H1 (cell line): ENCODE measurements around the gene SMOC2. TPM values are rescaled to one million over a fixed set of nuclear protein-coding genes. Genes with fewer than 3 reads are reported as not detected.

Experiments used
- CTCF ChIA-PET: fragments of 300-600 bp; sonication (Branson Sonifier 250); formaldehyde crosslinking; loops from one replicate; lab custom pipeline; 2021; ENCODE audit not compliant: partially characterized antibody; lab: Charles Lee
- POLR2A ChIA-PET: fragments of 300-600 bp; sonication (Branson Sonifier 250); formaldehyde crosslinking; loops from one replicate; lab custom pipeline; 2021; ENCODE audit warnings: inconsistent platforms; ENCODE audit not compliant: partially characterized antibody; lab: Charles Lee
- DNase-seq, 2 experiments: peaks; one replicate each; pipeline versions ENCODE4 v3.0.0 to v3.0.0-alpha.2; 2010 to 2022; ENCODE audit warnings: low spot score in 2 of 2, low read depth in 1 of 2, mixed read lengths in 1 of 2
- FAIRE-seq: peaks from 2 replicates; lab custom pipeline; 2011; peaks lifted over from hg19 to GRCh38; lab: Jason Lieb, UNC
- H2AFZ ChIP-seq: 2 replicates; pipeline ENCODE4 v1.8.1; 2012; ENCODE audit warnings: low read length, inconsistent platforms
- H2AK5ac ChIP-seq: 2 replicates; pipeline ENCODE4 v1.6.1; 2013; ENCODE audit warnings: low read depth, low read length
- H2BK120ac ChIP-seq: replicated peaks from 2 replicates; pipeline ENCODE3; 2013; ENCODE audit warnings: low read depth, low read length, inconsistent platforms
- H2BK12ac ChIP-seq: 2 replicates; pipeline ENCODE4 v1.6.1; 2013; ENCODE audit warnings: low read depth, low read length
- H2BK15ac ChIP-seq: 2 replicates; pipeline ENCODE4 v1.6.1; 2013; ENCODE audit warnings: low read length
- H2BK20ac ChIP-seq: 2 replicates; pipeline ENCODE4 v1.6.1; 2013; ENCODE audit warnings: low read length
- H2BK5ac ChIP-seq: 2 replicates; pipeline ENCODE4 v1.6.1; 2013; ENCODE audit warnings: low read depth, low read length
- H3K14ac ChIP-seq: 2 replicates; pipeline ENCODE4 v1.6.1; 2013; ENCODE audit warnings: inconsistent platforms; ENCODE audit not compliant: insufficient read length
- H3K18ac ChIP-seq: 2 replicates; pipeline ENCODE4 v1.6.1; 2013; ENCODE audit warnings: low read length; ENCODE audit errors: extremely low read depth
- H3K23ac ChIP-seq: 2 replicates; pipeline ENCODE4 v1.6.1; 2013; ENCODE audit warnings: inconsistent platforms; ENCODE audit not compliant: insufficient read length
- H3K23me2 ChIP-seq: 2 replicates; pipeline ENCODE4 v1.6.1; 2013; ENCODE audit warnings: low read depth, low read length
- H3K27ac ChIP-seq: 2 replicates; pipeline ENCODE4 v1.6.1; 2011; ENCODE audit warnings: low read depth, low read length, inconsistent platforms
- H3K27me3 ChIP-seq, 4 experiments: replicated peaks in 1 of 4; 1 replicate in 1 of 4; 2 replicates in 3 of 4; pipeline versions ENCODE4 v1.6.1 to v1.8.1; 2011 to 2013; ENCODE audit warnings: low read length in 3 of 4, mild to moderate bottlenecking in 3 of 4, inconsistent platforms in 2 of 4, mixed read lengths in 2 of 4, moderate library complexity in 1 of 4; ENCODE audit not compliant: control insufficient read depth in 3 of 4, insufficient read depth in 3 of 4; ENCODE audit errors: extremely low read depth in 1 of 4
- H3K36me3 ChIP-seq, 4 experiments: 2 replicates each; pipeline versions ENCODE4 v1.6.1 to v1.8.1; 2011 to 2013; ENCODE audit warnings: mild to moderate bottlenecking in 4 of 4, low read length in 3 of 4, moderate library complexity in 2 of 4, control low read depth in 1 of 4, inconsistent platforms in 1 of 4; ENCODE audit not compliant: insufficient read depth in 4 of 4, control insufficient read depth in 2 of 4
- H3K4ac ChIP-seq: replicated peaks from 2 replicates; pipeline ENCODE3; 2013; ENCODE audit warnings: low read length, low read depth, mixed read lengths, inconsistent platforms; ENCODE audit not compliant: insufficient read length
- H3K4me1 ChIP-seq, 4 experiments: replicated peaks in 1 of 4; 1 replicate in 1 of 4; 2 replicates in 3 of 4; pipeline versions ENCODE4 v1.6.1 to v1.8.1; 2011 to 2013; ENCODE audit warnings: low read length in 3 of 4, inconsistent platforms in 2 of 4, mixed read lengths in 1 of 4; ENCODE audit not compliant: insufficient read depth in 4 of 4, control insufficient read depth in 3 of 4
- H3K4me2 ChIP-seq, 2 experiments: 2 replicates each; pipeline versions ENCODE4 v1.6.1 to v1.8.1; 2011 to 2013; ENCODE audit warnings: low read depth in 2 of 2, low read length in 2 of 2, control low read depth in 1 of 2, inconsistent platforms in 1 of 2, mild to moderate bottlenecking in 1 of 2; ENCODE audit not compliant: insufficient read depth in 1 of 2
- H3K4me3 ChIP-seq, 4 experiments: fragments of 200-600, 300-600 bp in 1 of 4; sonication (generic), shearing (Covaris generic), sonication (Bioruptor Twin) in 1 of 4; 2 replicates each; pipeline versions ENCODE4 v1.5.1 to v1.8.1; 2011 to 2016; ENCODE audit warnings: low read length in 4 of 4, low read depth in 3 of 4, control low read depth in 2 of 4, inconsistent platforms in 2 of 4, mild to moderate bottlenecking in 2 of 4, mixed read lengths in 1 of 4, moderate library complexity in 1 of 4; ENCODE audit not compliant: insufficient read depth in 2 of 4; ENCODE audit errors: extremely low read depth in 1 of 4
- H3K56ac ChIP-seq: replicated peaks from 2 replicates; pipeline ENCODE3; 2013; ENCODE audit warnings: low read depth, mild to moderate bottlenecking, mixed read lengths, low read length, inconsistent platforms; ENCODE audit not compliant: insufficient read length
- H3K79me1 ChIP-seq: 2 replicates; pipeline ENCODE4 v1.6.1; 2013; ENCODE audit warnings: low read depth, low read length, control low read depth
- H3K79me2 ChIP-seq, 2 experiments: 2 replicates each; pipeline versions ENCODE4 v1.6.1 to v1.8.1; 2012 to 2013; ENCODE audit warnings: low read length in 2 of 2, mild to moderate bottlenecking in 2 of 2, inconsistent platforms in 1 of 2; ENCODE audit not compliant: insufficient read depth in 2 of 2, control insufficient read depth in 1 of 2
- H3K9ac ChIP-seq, 4 experiments: replicated peaks in 1 of 4; 1 replicate in 1 of 4; 2 replicates in 3 of 4; pipeline versions ENCODE4 v1.6.1 to v1.8.1; 2011 to 2013; ENCODE audit warnings: low read depth in 3 of 4, low read length in 3 of 4, control low read depth in 2 of 4, mild to moderate bottlenecking in 2 of 4, moderate library complexity in 2 of 4, inconsistent platforms in 1 of 4; ENCODE audit errors: extremely low read depth in 1 of 4
- H3K9me3 ChIP-seq, 2 experiments: 2 replicates each; pipeline versions ENCODE4 v1.6.1 to v1.8.1; 2012 to 2013; ENCODE audit warnings: mild to moderate bottlenecking in 2 of 2, moderate library complexity in 2 of 2, control low read depth in 1 of 2, inconsistent platforms in 1 of 2, low read depth in 1 of 2, low read length in 1 of 2, mixed read lengths in 1 of 2; ENCODE audit not compliant: insufficient read depth in 2 of 2
- H4K20me1 ChIP-seq, 2 experiments: replicated peaks in 1 of 2; 2 replicates each; pipeline versions ENCODE3 to v1.8.1; 2011 to 2013; ENCODE audit warnings: inconsistent platforms in 2 of 2, low read length in 2 of 2, mild to moderate bottlenecking in 1 of 2; ENCODE audit not compliant: insufficient read depth in 2 of 2, control insufficient read depth in 1 of 2
- H4K5ac ChIP-seq: 2 replicates; pipeline ENCODE4 v1.6.1; 2013; ENCODE audit warnings: low read length, low read depth, mixed read lengths, inconsistent platforms; ENCODE audit not compliant: insufficient read length
- H4K8ac ChIP-seq: 2 replicates; pipeline ENCODE4 v1.8.0; 2013; ENCODE audit warnings: mild to moderate bottlenecking, moderate library complexity, low read length, inconsistent platforms; ENCODE audit not compliant: insufficient read depth; ENCODE audit errors: extremely low read depth
- H4K91ac ChIP-seq: replicated peaks from 2 replicates; pipeline ENCODE3; 2013; ENCODE audit warnings: low read length, mixed read lengths, inconsistent platforms; ENCODE audit not compliant: insufficient read length
- ASH2L ChIP-seq: fragments of 200-600, 300-600 bp; sonication (generic); IDR thresholded peaks from one replicate; pipeline ENCODE4 v1.7.1; 2017; ENCODE audit warnings: low read length
- ATF2 ChIP-seq: IDR thresholded peaks from 2 replicates; pipeline ENCODE4 v1.6.1; 2012; ENCODE audit warnings: low read length, inconsistent platforms
- BCL11A ChIP-seq, 2 experiments: IDR thresholded peaks; one replicate each; pipeline ENCODE4 v1.6.1; 2011; ENCODE audit warnings: low read depth in 2 of 2, low read length in 2 of 2, mild to moderate bottlenecking in 2 of 2
- BRCA1 ChIP-seq: IDR thresholded peaks from 2 replicates; pipeline ENCODE4 v1.6.1; 2012; ENCODE audit warnings: low read depth, low read length, improper control_type of control experiment
- CTBP2 ChIP-seq: IDR thresholded peaks from 2 replicates; pipeline ENCODE4 v1.7.0; 2011; ENCODE audit warnings: borderline replicate concordance, mild to moderate bottlenecking, moderate library complexity, mixed read lengths, low read length; ENCODE audit not compliant: insufficient read depth, insufficient read length
- KDM4A ChIP-seq: IDR thresholded peaks from one replicate; pipeline ENCODE4 v1.7.1; 2012; ENCODE audit warnings: low read depth, mild to moderate bottlenecking, moderate library complexity, low read length, inconsistent platforms; ENCODE audit not compliant: severe bottlenecking
- PHF8 ChIP-seq: fragments of 200-600 bp; sonication (generic); conservative IDR thresholded peaks from 2 replicates; pipeline ENCODE4 v1.7.1; 2012; ENCODE audit warnings: low read depth, mild to moderate bottlenecking, inconsistent platforms, low read length, moderate library complexity
- SIN3A ChIP-seq, 2 experiments: IDR thresholded peaks in 1 of 2; conservative IDR thresholded peaks in 1 of 2; 2 replicates each; pipeline ENCODE4 v1.6.1; 2011 to 2012; ENCODE audit warnings: low read length in 2 of 2, improper control_type of control experiment in 1 of 2, low read depth in 1 of 2, mild to moderate bottlenecking in 1 of 2
- SRF ChIP-seq: IDR thresholded peaks from 2 replicates; pipeline ENCODE4 v1.6.1; 2011; ENCODE audit warnings: mild to moderate bottlenecking, low read depth, low read length, moderate library complexity
- WGBS, 2 experiments: shearing (Covaris generic) in 1 of 2; methylation state at CpG; one replicate each; pipeline versions ENCODE4 v1.1.6 to v1.1.7; 2013 to 2015; ENCODE audit warnings: low lambda C conversion rate in 2 of 2, mixed read lengths in 2 of 2, inconsistent platforms in 1 of 2, low coverage in 1 of 2, missing lambda C conversion rate in 1 of 2; ENCODE audit not compliant: insufficient replicate concordance in 2 of 2, insufficient coverage in 1 of 2, insufficient read length in 1 of 2; ENCODE audit errors: extremely low coverage in 1 of 2, missing lambda C conversion rate in 1 of 2; 5-methylcytosine and 5-hydroxymethylcytosine counted together
- polyA plus RNA-seq, 7 experiments: library from polyadenylated mRNA; depleted of rRNA in 3 of 7; stranded (reverse) in 5 of 7; unstranded in 2 of 7; fragments of >200 nt in 5 of 7; fragments of 200-250 nt in 2 of 7; gene quantifications; 1 replicate in 5 of 7; 2 replicates in 1 of 7; 4 replicates in 1 of 7; pipeline versions ENCODE4 v1.2.1 to v1.2.3, GENCODE V29; 2011 to 2013; ENCODE audit warnings: missing spikeins in 2 of 7, mixed read lengths in 2 of 7
- total RNA-seq: library from RNA; stranded (reverse); fragmentation: NEBNext Ultra II Directional; extraction: Animal tissue kit (Norgen Biotek cat#: 25700); gene quantifications from 2 replicates; pipeline ENCODE4 v1.2.1, GENCODE V29; 2021

The SMOC2 gene
- total and polyA plus RNA-seq, 2 of the 8 experiments (the other 6 are each of a cell fraction or from before 2014, with no cell fraction given), result 7.7 to 8.5 TPM

- no peak for FAIRE-seq
- no peak overlapping the region for H3K23ac ChIP-seq
Measured at GRCh38 chr6:168704678-168705077, 263.7 kb downstream of the SMOC2 start.

More at GRCh38 chr6:168704678-168705077, 263.7 kb downstream of the SMOC2 start:
- Histone ChIP-seq H3K14ac (no peak overlapping the region), H2AK5ac (no peak overlapping the region), H2BK20ac (no peak overlapping the region), H2BK15ac (no peak overlapping the region), H3K9me3 (no peaks in the 10 kb centered on the region), H3K36me3 (no peaks in the 10 kb centered on the region), H3K27ac (no peak overlapping the region), H4K8ac (no peak overlapping the region), H2BK12ac (no peak overlapping the region), H3K79me1 (no peaks in the 10 kb centered on the region), H4K91ac (no peak overlapping the region), H3K18ac (no peak overlapping the region), H3K4me2 (no peak overlapping the region), H3K27me3 (0 out of 7 replicates have a peak, but pooled peaks cover 0 to 2% (median 0%) of the 10 kb centered on the region in 4 experiments), H2BK5ac (no peak overlapping the region), H3K4me3 (no peak overlapping the region), H3K4ac (no peak overlapping the region), H3K9ac (no peak overlapping the region), H2AFZ (no peak overlapping the region), H3K23me2 (no peaks in the 10 kb centered on the region), H3K79me2 (no peaks in the 10 kb centered on the region), H3K56ac (no peak overlapping the region), H4K5ac (no peak overlapping the region), H2BK120ac (no peak overlapping the region), H4K20me1 (no peaks in the 10 kb centered on the region), H3K4me1 (peaks cover 0 to 3% (median 1%) of the 10 kb centered on the region in 4 experiments; a peak in 1 of 7 replicates)
- POLR2A ChIA-PET, result interaction anchor here (1.1 kb wide), 1 partner anchor 18 kb away, joined by 3 read pairs; no protein-coding TSS in a partner anchor
- DNase-seq, result no peak
- WGBS, 2 experiments, result 85% methylated on average over 6 of the region's 6 CpGs; no CpG with 5 or more reads in 1 of the 2 experiments
- CTCF ChIA-PET, result interaction anchor here (1.6 kb wide), 1 partner anchor 8 kb away, joined by 7 read pairs; no protein-coding TSS in a partner anchor
- TF ChIP-seq BRCA1 (no peak), KDM4A (no peak), PHF8 (no peak), SRF (no peak), ATF2 (no peak), ASH2L (no peak), CTBP2 (no peak), SIN3A (conservative IDR thresholded peaks at IDR 0.05 in 1 of 2, IDR thresholded peaks at IDR 0.05 in 1 of 2; ENCODE audit: low read depth in 1 of 2, low read length in 2 of 2) (no peak), BCL11A (IDR thresholded peaks at IDR 0.05; ENCODE audit: low read depth in 2 of 2, low read length in 2 of 2) (no peak)
